H9 (cell line): Measurements from ENCODE around the gene TMEM272. TPM values are rescaled to one million over a fixed set of nuclear protein-coding genes. Genes with fewer than 3 reads are reported as not detected.

Source experiments
- DNase-seq: peaks from one replicate; pipeline ENCODE4 v3.0.0-alpha.2; 2017
- H2AFZ ChIP-seq: one replicate; pipeline ENCODE4 v1.6.1; 2013; ENCODE audit warnings: mild to moderate bottlenecking, low read length, control low read depth, moderate library complexity
- H2AK5ac ChIP-seq: 2 replicates; pipeline ENCODE4 v1.6.1; 2013; ENCODE audit warnings: low read length, control low read depth, mixed read lengths; ENCODE audit not compliant: insufficient read length
- H2BK120ac ChIP-seq: one replicate; pipeline ENCODE4 v1.6.1; 2013; ENCODE audit warnings: low read depth, mild to moderate bottlenecking, low read length, control low read depth, inconsistent platforms; ENCODE audit not compliant: poor library complexity, severe bottlenecking
- H2BK12ac ChIP-seq: 2 replicates; pipeline ENCODE4 v1.6.1; 2013; ENCODE audit warnings: low read length, control low read depth, mixed read lengths, low read depth; ENCODE audit not compliant: insufficient read length
- H2BK15ac ChIP-seq: 2 replicates; pipeline ENCODE4 v1.6.1; 2013; ENCODE audit warnings: low read depth, low read length, control low read depth
- H2BK20ac ChIP-seq: one replicate; pipeline ENCODE4 v1.6.1; 2013; ENCODE audit warnings: low read depth, mild to moderate bottlenecking, low read length, control low read depth, inconsistent platforms; ENCODE audit not compliant: poor library complexity, severe bottlenecking
- H2BK5ac ChIP-seq: 2 replicates; pipeline ENCODE4 v1.6.1; 2013; ENCODE audit warnings: low read length, control low read depth, mixed read lengths; ENCODE audit not compliant: insufficient read length
- H3K14ac ChIP-seq: 2 replicates; pipeline ENCODE4 v1.6.1; 2013; ENCODE audit warnings: low read length, control low read depth; ENCODE audit not compliant: insufficient read depth
- H3K18ac ChIP-seq: 2 replicates; pipeline ENCODE4 v1.6.1; 2013; ENCODE audit warnings: low read depth, mild to moderate bottlenecking, mixed read lengths, low read length, control low read depth; ENCODE audit not compliant: insufficient read length
- H3K23ac ChIP-seq: 2 replicates; pipeline ENCODE4 v1.6.1; 2013; ENCODE audit warnings: low read length, control low read depth, mixed read lengths, low read depth; ENCODE audit not compliant: insufficient read length
- H3K23me2 ChIP-seq: 2 replicates; pipeline ENCODE4 v1.6.1; 2013; ENCODE audit warnings: low read depth, mild to moderate bottlenecking, mixed read lengths, low read length, control low read depth; ENCODE audit not compliant: insufficient read length, poor library complexity, severe bottlenecking
- H3K27ac ChIP-seq: 2 replicates; pipeline ENCODE4 v1.5.1; 2013; ENCODE audit warnings: low read length, control low read depth, mixed read lengths, low read depth; ENCODE audit not compliant: insufficient read length
- H3K27me3 ChIP-seq: 2 replicates; pipeline ENCODE4 v1.6.1; 2013; ENCODE audit warnings: low read length, control low read depth, inconsistent platforms; ENCODE audit not compliant: insufficient read depth
- H3K4ac ChIP-seq: 2 replicates; pipeline ENCODE4 v1.6.1; 2013; ENCODE audit warnings: low read depth, mild to moderate bottlenecking, control low read depth, inconsistent platforms, low read length, moderate library complexity
- H3K4me1 ChIP-seq: 2 replicates; pipeline ENCODE4 v1.6.1; 2013; ENCODE audit warnings: low read length, control low read depth, inconsistent platforms; ENCODE audit not compliant: insufficient read depth
- H3K4me2 ChIP-seq: 2 replicates; pipeline ENCODE4 v1.6.1; 2013; ENCODE audit warnings: low read length, control low read depth, mixed read lengths; ENCODE audit not compliant: insufficient read length, insufficient read depth
- H3K56ac ChIP-seq: 2 replicates; pipeline ENCODE4 v1.6.1; 2013; ENCODE audit warnings: low read depth, mild to moderate bottlenecking, mixed read lengths, low read length, control low read depth; ENCODE audit not compliant: insufficient read length
- H3K79me1 ChIP-seq: 2 replicates; pipeline ENCODE4 v1.6.1; 2013; ENCODE audit warnings: low read depth, mild to moderate bottlenecking, moderate library complexity, low read length, control low read depth, inconsistent platforms; ENCODE audit not compliant: insufficient read depth, poor library complexity, severe bottlenecking
- H3K79me2 ChIP-seq: 2 replicates; pipeline ENCODE4 v1.6.1; 2013; ENCODE audit warnings: low read length, control low read depth, inconsistent platforms; ENCODE audit not compliant: insufficient read depth
- H3K9ac ChIP-seq: 2 replicates; pipeline ENCODE4 v1.6.1; 2013; ENCODE audit warnings: low read length, control low read depth, mixed read lengths; ENCODE audit not compliant: insufficient read length; ENCODE audit errors: extremely low read depth
- H3K9me3 ChIP-seq: one replicate; pipeline ENCODE4 v1.6.1; 2013; ENCODE audit warnings: low read depth, low read length, inconsistent platforms; ENCODE audit not compliant: control insufficient read depth
- H3T11ph ChIP-seq: one replicate; pipeline ENCODE4 v1.6.1; 2013; ENCODE audit warnings: mild to moderate bottlenecking, low read length, control low read depth, inconsistent platforms
- H4K20me1 ChIP-seq: one replicate; pipeline ENCODE4 v1.6.1; 2013; ENCODE audit not compliant: control insufficient read depth, insufficient read length, insufficient read depth
- H4K5ac ChIP-seq: 2 replicates; pipeline ENCODE4 v1.6.1; 2013; ENCODE audit warnings: low read depth, mild to moderate bottlenecking, mixed read lengths, low read length, control low read depth; ENCODE audit not compliant: insufficient read length
- H4K8ac ChIP-seq: replicated peaks from 2 replicates; pipeline ENCODE4 v1.6.1; 2013; ENCODE audit warnings: low read length, control low read depth, mixed read lengths, low read depth; ENCODE audit not compliant: insufficient read length
- H4K91ac ChIP-seq: 2 replicates; pipeline ENCODE4 v1.6.1; 2013; ENCODE audit warnings: low read depth, mild to moderate bottlenecking, moderate library complexity, mixed read lengths, low read length, control low read depth; ENCODE audit not compliant: insufficient read length
- H3K27ac Mint-ChIP-seq, 3 experiments: 2 replicates in 2 of 3; 3 replicates in 1 of 3; pipeline ENCODE4 v1.8.0; 2020 to 2021; ENCODE audit warnings: mixed read lengths in 3 of 3, mild to moderate bottlenecking in 1 of 3, moderate library complexity in 1 of 3
- H3K27me3 Mint-ChIP-seq: 2 replicates; pipeline ENCODE4 v1.8.0; 2021; ENCODE audit warnings: low read depth, mild to moderate bottlenecking, moderate library complexity, mixed read lengths
- H3K36me3 Mint-ChIP-seq, 3 experiments: 2 replicates in 2 of 3; 3 replicates in 1 of 3; pipeline ENCODE4 v1.8.0; 2020 to 2021; ENCODE audit warnings: low read depth in 3 of 3, mixed read lengths in 3 of 3; ENCODE audit not compliant: insufficient read depth in 1 of 3
- H3K4me1 Mint-ChIP-seq, 2 experiments: 2 replicates each; pipeline ENCODE4 v1.8.0; 2020; ENCODE audit warnings: mixed read lengths in 2 of 2
- H3K4me3 Mint-ChIP-seq, 2 experiments: 2 replicates in 1 of 2; 3 replicates in 1 of 2; pipeline ENCODE4 v1.8.0; 2020 to 2021; ENCODE audit warnings: mild to moderate bottlenecking in 2 of 2, mixed read lengths in 2 of 2, moderate library complexity in 1 of 2
- H3K9me3 Mint-ChIP-seq, 2 experiments: 2 replicates in 1 of 2; 3 replicates in 1 of 2; pipeline ENCODE4 v1.8.0; 2020; ENCODE audit warnings: mild to moderate bottlenecking in 2 of 2, mixed read lengths in 2 of 2, moderate library complexity in 1 of 2
- WGBS: extraction: QIAGEN DNeasy Blood & Tissue Kit; methylation state at CpG from one replicate; pipeline ENCODE4 v1.1.7; 2013; ENCODE audit warnings: missing lambda C conversion rate, low lambda C conversion rate, mixed read lengths; ENCODE audit not compliant: insufficient read length; ENCODE audit errors: extremely low coverage; 5-methylcytosine and 5-hydroxymethylcytosine counted together
- total RNA-seq: library from RNA; stranded (reverse); gene quantifications from 2 replicates; pipeline ENCODE4 v1.2.1, GENCODE V29; 2021
- TF ChIP-seq, protein P1 (sequence below): fragments of 200-600 bp; sonication (generic); conservative IDR thresholded peaks from 3 replicates; pipeline ENCODE4 v1.8.0; 2021; ENCODE audit warnings: antibody characterized with exemption, mild to moderate bottlenecking

Gene TMEM272
- total RNA-seq, 1 experiment from 2014 or later = not detected

DNA sequence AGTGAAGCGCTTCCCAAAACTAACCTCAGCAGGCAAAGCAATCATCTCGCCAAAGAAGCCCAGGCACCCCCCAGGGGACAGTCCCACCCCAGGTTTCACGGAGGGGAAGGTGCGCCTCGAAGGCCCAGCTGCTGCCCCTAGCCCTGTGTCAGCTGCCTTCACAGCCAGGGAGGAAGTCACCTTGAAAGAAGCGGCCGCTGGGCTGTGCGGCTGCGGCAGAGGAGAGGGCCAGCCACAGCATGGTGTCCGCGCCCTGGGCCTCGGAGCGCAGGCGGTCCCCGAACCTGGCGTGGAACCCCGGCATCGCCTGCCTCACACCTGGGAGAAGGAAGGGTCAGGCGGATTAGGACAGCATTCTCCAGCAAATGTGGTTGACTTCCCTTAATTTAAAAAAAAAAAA is 76.0 kb downstream of the TMEM272 start:
- no peak overlapping the region for H2BK12ac ChIP-seq
- no CpG with 5 or more reads among the region's 19 CpGs for WGBS
- H2AFZ ChIP-seq = no peak overlapping the region
- H2BK20ac ChIP-seq = no peak overlapping the region
- no peak overlapping the region for H3K4me2 ChIP-seq
- H3T11ph ChIP-seq = no peak overlapping the region
- no peak overlapping the region for H3K23ac ChIP-seq
- H3K9ac ChIP-seq = no peak overlapping the region
- H3K27ac Mint-ChIP-seq = peak overlapping the region in 2 of 3 experiments; percentile 27 to 90; a peak in 1 of 7 replicates
- H2BK15ac ChIP-seq = no peak overlapping the region
- H2BK5ac ChIP-seq = no peak overlapping the region
- H3K4ac ChIP-seq = no peak overlapping the region
- H3K4me3 Mint-ChIP-seq = no peak overlapping the region; a peak in 1 of 5 replicates
- H4K8ac ChIP-seq = no peak overlapping the region
- no peaks in the 10 kb centered on the region; the same call in 1 of the 2 replicates for H3K27me3 Mint-ChIP-seq
- no peaks in the 10 kb centered on the region for H3K79me1 ChIP-seq
- no peak overlapping the region for H2AK5ac ChIP-seq
- H3K4me1 Mint-ChIP-seq = peaks cover 27 to 29% of the 10 kb centered on the region in 2 experiments
- H4K5ac ChIP-seq = no peak overlapping the region
- H3K4me1 ChIP-seq = 0 out of 2 replicates have a peak, but pooled peaks cover 3% of the 10 kb centered on the region
- H3K9me3 ChIP-seq = no peaks in the 10 kb centered on the region
- no peaks in the 10 kb centered on the region for H3K27me3 ChIP-seq
- no peak overlapping the region for H2BK120ac ChIP-seq
- H3K79me2 ChIP-seq = no peaks in the 10 kb centered on the region
- no peaks in the 10 kb centered on the region for H3K23me2 ChIP-seq
- H3K14ac ChIP-seq = no peak overlapping the region; the same call in 1 of the 2 replicates
- DNase-seq = no peak
- H3K9me3 Mint-ChIP-seq = no peaks in the 10 kb centered on the region
- TF ChIP-seq, protein P1, sequence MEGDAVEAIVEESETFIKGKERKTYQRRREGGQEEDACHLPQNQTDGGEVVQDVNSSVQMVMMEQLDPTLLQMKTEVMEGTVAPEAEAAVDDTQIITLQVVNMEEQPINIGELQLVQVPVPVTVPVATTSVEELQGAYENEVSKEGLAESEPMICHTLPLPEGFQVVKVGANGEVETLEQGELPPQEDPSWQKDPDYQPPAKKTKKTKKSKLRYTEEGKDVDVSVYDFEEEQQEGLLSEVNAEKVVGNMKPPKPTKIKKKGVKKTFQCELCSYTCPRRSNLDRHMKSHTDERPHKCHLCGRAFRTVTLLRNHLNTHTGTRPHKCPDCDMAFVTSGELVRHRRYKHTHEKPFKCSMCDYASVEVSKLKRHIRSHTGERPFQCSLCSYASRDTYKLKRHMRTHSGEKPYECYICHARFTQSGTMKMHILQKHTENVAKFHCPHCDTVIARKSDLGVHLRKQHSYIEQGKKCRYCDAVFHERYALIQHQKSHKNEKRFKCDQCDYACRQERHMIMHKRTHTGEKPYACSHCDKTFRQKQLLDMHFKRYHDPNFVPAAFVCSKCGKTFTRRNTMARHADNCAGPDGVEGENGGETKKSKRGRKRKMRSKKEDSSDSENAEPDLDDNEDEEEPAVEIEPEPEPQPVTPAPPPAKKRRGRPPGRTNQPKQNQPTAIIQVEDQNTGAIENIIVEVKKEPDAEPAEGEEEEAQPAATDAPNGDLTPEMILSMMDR = no peak
- H4K20me1 ChIP-seq = no peaks in the 10 kb centered on the region
- H3K56ac ChIP-seq = no peak overlapping the region
- no peak overlapping the region for H4K91ac ChIP-seq
- H3K27ac ChIP-seq = no peak overlapping the region
- H3K36me3 Mint-ChIP-seq = peaks cover 0 to 12% (median 7%) of the 10 kb centered on the region in 3 experiments; a peak in 4 of 7 replicates
- no peak overlapping the region for H3K18ac ChIP-seq
